ENCODE results near the gene AQP6.

GRCh38 chr12:49933796-49934195, 39.0 kb upstream of the AQP6 start:
- no peak for TF ChIP-seq CTCF (IDR thresholded peaks at IDR 0.05)
- TF ChIP-seq POLR2A (IDR thresholded peaks at IDR 0.05): no peak
- no peak for TF ChIP-seq EP300 (IDR thresholded peaks at IDR 0.05)
- no peak for TF ChIP-seq POLR2AphosphoS5 (IDR thresholded peaks at IDR 0.05)
